ES-I3 (cell line): ENCODE measurements around the gene TTC28.

Experiments
- H3K36me3 ChIP-seq: 2 replicates; pipeline ENCODE4 v1.6.1; 2013; ENCODE audit warnings: mild to moderate bottlenecking, low read length, control low read depth, moderate library complexity; ENCODE audit not compliant: insufficient read depth
- H3K4me1 ChIP-seq: 2 replicates; pipeline ENCODE4 v1.6.1; 2013; ENCODE audit warnings: mild to moderate bottlenecking, control low read depth, low read length; ENCODE audit not compliant: insufficient read depth
- H3K9ac ChIP-seq: 2 replicates; pipeline ENCODE4 v1.6.1; 2013; ENCODE audit warnings: low read depth, mild to moderate bottlenecking, low read length, moderate library complexity
- H3K9me3 ChIP-seq: 2 replicates; pipeline ENCODE4 v1.6.1; 2013; ENCODE audit warnings: mild to moderate bottlenecking, low read length, moderate library complexity; ENCODE audit not compliant: control insufficient read depth, insufficient read depth

Gene TTC28

DNA sequence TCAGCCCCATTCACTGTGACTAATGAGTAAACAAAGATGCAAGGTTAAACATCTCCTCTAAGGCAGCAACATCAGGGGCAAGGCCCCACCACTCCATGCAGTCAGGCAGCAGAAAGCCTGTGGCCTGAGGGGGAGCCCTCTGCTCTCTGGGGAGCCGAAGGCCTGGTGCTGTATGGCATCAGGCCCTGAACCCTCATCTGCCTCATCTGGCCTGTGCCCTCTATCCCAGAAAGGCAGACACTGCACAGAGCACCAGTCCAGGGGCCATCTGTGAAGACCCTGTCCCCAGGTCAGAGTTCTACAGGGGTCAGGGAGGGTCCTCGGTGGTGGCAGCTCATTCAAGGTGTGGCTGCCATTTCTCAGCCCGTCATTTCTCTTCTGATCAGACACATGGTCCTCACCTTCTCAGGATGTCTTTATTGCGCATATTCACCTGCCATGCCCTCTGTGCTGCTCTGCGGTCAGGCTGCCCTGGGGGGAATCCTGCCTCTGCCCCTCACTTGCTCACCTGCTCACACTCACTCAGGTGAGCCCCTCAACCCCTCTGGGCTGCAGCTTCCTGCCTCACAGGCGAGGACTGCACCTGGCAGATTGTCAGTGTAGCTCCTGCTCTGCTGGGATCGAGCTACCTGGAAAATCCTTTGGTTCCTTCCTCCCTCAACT, 657.5 kb downstream of the TTC28 start:
- Histone ChIP-seq H3K36me3 (no peaks in the 10 kb centered on the region), H3K9me3 (no peaks in the 10 kb centered on the region), H3K9ac (no peak overlapping the region), H3K4me1 (peaks cover 11% of the 10 kb centered on the region)

DNA sequence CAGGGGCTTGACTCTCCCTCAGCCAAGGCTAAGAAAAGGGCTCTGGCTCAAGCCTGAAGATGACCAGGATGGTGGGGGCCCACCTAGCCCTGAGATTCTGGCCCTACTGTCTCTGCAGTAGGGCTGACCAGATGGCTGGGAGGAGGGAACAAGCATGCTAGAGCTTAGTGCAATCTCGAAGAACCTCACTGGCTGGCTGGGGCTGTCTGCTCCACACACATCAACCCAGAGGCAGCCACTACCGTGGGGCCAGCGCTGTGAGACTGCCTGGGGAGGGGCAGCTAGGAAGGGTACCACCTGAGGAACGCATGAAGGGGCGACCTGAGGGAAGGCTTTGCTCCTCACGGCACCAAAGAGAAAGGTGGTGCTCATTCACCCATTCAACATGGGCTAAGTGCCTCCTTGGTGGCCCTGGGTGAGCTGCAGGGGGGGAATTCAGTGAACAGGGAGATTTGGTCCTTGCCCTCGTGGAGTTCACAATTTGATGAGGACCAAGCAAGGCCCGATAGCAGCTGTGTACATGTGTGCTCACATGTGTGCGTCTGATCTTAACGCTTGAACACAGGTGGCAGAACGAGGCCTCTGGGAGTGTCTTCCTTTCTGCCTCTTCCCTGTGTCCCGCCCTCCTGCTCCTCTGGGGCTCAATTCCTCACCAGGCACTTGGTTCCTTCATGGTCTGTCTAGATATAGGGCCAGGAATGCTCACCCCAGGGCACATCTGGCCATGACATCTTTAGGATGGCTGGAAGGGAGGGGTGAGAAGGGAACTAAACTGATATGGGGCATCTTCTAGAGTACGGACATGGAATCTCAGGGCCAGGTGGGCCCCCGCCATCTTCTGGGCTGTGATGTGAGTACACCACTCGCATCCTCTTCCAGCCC, 658.3 kb downstream of the TTC28 start:
- Histone ChIP-seq H3K36me3 (no peaks in the 10 kb centered on the region), H3K9me3 (no peaks in the 10 kb centered on the region), H3K9ac (no peak overlapping the region), H3K4me1 (peaks cover 11% of the 10 kb centered on the region)

DNA sequence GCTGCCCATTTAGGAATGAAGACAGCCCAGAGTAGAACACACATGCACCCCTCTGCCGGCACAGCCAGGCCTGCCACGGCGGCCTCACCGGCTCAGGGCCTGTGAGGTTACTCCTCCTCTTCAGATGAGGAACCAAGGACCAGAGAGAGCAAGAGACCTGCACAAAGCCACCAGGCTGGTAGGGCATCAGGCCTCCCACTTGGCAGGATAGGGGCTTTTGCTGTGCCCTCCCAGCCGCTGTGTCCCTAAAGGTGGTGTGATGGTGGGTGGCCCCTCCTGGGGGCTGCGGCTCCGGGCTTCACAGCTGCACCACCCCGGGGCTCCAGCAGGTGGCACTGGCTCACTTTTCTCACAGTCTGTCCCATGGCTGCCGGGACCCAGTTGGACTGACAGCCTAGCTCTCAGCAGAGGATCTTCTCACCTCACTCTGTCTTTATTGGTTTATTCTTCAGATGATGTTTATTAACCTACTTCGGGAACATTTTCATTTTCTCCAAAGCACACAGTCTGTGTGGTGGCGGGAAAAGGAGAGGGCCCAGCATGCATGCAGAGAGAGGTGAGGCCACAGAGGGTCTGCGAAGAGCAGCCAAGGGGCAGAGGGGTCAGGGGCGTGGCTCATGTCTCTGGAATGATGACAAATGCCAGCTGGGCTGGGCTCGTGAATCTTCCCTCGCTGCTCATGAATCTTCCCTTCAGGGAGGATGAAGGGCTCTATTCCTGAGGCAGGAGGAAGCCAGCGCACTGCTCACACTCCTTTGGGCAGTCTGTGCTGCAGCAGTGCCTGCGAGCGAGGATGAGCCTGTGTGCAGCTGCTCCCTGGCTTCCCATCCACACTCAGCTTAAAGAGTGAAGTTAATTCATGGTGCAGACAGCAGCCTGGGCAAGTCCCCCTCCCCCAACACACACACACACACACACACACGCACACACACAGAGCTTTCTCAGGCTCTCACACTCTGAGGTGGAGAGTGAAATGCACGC, 659.5 kb downstream of the TTC28 start:
- H3K9ac ChIP-seq, result no peak overlapping the region; the same call in 1 of the 2 replicates
- peaks cover 11% of the 10 kb centered on the region for H3K4me1 ChIP-seq
- H3K9me3 ChIP-seq, result no peaks in the 10 kb centered on the region
- H3K36me3 ChIP-seq, result no peaks in the 10 kb centered on the region

DNA sequence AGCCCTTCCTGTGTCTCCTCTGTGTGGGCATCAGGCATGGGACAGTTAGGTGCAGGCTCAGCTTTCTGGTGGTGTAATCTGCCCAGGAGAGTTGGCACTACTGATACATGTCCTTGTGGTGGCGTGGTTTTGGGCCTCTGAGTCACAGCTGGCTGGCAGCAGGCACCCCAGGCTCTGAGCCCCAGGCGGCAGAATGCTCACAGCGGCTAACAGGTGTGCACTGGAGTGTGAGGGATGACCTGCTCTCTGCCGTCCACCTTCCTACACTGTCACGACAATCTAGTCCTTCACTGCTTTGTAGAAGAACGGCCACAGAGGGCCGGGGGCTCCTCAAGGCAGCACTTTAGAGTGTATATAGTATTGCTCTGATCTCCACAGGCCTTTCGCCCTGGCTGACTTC, 660.3 kb downstream of the TTC28 start:
- H3K36me3 ChIP-seq, result no peaks in the 10 kb centered on the region
- peaks cover 11% of the 10 kb centered on the region for H3K4me1 ChIP-seq
- no peaks in the 10 kb centered on the region for H3K9me3 ChIP-seq
- H3K9ac ChIP-seq, result no peak overlapping the region

DNA sequence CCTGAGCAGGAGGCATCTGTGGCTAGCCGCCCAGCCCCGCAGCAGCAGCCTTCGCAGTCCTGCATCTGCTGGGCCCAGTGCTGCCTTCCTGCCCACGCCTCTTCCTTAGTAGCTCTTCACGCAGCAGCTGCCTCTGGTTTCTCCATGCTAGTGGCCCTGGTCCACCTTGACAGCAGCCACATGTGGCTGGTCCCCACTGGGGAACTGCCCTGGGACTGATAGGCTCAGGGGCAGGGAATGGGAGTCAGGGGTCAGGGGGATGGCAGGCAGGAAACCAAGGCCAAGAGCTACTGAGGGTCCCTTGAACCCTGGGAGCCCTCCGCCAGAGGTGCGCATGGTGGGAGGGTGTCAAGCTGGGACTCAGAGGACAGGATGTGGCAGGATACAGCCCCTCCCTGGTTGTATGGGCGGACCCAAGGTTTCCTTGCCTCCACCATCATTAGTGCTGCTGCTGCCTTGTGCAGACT, 661.1 kb downstream of the TTC28 start:
- Histone ChIP-seq H3K9ac (no peak overlapping the region), H3K9me3 (no peaks in the 10 kb centered on the region), H3K36me3 (no peaks in the 10 kb centered on the region), H3K4me1 (peaks cover 11% of the 10 kb centered on the region)

DNA sequence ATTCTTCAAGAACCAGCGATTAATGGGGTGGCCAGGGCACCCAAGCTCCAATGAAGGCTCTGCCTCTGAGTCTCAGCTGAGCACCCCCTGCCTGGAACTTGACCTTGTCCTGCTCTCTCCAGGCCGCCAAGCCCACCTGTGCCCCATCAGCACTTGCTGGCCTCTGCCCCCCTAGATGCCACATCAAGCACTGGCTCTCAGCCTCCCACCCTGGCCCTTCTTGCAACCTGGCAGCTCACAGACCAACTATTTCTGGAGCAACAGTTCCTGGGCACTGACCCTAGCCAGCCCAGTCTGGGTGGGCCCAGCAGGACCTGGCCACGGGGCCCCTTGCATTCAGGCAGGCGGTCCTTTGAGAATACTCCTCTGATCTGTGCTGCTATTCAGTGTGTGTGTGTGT, 661.8 kb downstream of the TTC28 start:
- H3K36me3 ChIP-seq, result no peaks in the 10 kb centered on the region

DNA sequence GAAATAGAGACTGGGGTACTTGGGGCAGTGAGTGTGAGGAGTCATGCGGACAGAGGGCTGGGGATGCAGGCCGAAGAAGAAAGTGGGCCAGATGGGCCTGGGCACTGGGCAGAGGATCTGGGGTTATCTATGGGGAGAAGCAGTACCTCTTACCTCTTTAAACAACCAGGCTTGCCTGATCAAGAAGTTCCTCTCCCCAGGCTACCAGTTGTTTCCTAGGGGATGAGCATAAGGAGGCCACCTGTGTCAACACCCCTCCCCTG, 662.2 kb downstream of the TTC28 start:
- Histone ChIP-seq H3K9me3 (no peaks in the 10 kb centered on the region), H3K36me3 (no peaks in the 10 kb centered on the region), H3K9ac (no peak overlapping the region), H3K4me1 (peaks cover 11% of the 10 kb centered on the region)

More for the DNA sequence above, 661.8 kb downstream of the TTC28 start:
- no peak overlapping the region for H3K9ac ChIP-seq
- H3K4me1 ChIP-seq, result peaks cover 11% of the 10 kb centered on the region
- no peaks in the 10 kb centered on the region for H3K9me3 ChIP-seq

DNA sequence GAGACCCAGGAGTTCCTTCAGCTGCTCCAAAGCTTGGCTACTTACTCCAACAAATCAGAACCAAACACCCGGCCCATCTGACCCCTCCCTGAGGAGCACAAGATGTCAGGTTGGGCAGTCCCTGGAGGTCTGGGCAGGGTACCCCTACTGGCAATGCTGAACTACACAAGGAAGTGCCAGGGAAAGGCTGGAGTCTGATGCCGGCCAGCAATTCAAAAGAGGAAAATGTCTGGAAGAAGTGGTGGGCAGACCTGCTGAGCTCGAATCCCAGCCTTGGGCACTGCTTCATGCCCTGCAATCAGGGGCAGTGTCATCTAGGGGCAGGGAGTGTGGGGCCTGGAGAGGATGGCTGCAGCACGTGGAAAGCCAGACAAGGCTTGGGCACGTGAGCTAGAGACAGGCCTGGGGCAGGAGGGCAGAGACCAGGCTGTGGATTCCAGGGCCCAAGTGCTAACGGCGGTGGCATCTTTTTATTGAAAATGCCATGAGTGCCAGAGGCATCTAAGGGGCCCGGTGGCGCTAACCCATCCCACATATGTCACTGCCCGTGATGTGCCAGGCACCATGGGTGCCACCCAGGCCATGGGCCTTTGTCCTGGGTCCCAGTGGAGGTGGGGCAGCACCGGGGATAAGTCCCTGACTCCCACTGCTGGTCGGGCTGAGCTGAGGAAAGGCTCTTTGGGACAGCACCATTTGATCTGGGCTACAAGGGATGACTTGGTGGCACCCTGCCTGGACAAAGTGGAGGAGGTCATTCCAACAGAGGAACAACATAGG, 662.7 kb downstream of the TTC28 start:
- no peaks in the 10 kb centered on the region for H3K9me3 ChIP-seq
- no peaks in the 10 kb centered on the region for H3K36me3 ChIP-seq
- peaks cover 11% of the 10 kb centered on the region for H3K4me1 ChIP-seq

DNA sequence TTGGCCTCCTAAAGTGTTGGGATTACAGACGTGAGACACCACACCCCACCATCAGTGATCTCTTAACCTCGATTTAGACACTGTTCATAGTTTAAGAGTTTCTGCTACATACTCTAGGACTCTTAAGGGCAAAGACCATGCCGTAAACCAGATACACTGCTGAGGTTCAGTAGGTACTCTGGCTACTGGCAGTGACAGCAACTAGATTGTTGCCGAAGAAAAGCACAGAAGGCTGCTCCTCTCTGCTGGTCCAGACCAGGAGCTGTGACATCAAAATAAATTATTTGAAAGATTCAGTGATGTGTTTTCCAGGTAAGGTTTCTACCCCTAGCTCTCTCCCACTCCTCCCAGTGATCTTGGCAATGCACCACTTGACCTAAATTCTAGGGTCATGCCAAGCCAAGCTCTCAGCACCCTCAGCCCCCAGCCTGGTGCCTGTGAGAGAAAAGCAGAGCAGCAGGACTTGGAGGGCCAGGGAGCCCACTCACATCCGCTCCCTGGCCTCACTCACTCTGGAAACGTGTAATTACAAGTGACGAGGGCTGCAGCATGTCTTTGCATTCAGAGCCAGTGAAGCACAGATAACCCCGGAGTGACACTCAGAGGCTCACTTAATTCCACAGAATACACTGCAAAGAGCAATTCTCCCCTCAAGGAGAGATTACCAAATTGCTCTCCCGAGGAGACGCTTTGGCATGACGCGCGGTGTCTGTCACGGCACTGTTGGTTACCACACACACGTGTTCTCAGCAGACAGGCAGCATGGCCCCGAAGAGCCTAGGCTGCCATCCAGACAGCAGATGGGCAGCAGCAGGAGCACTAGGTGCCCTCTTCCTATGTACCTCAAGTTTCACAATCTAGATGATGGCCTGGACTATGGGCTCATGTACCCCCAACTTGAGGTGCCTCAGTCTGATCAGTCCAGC, 663.7 kb downstream of the TTC28 start:
- no peaks in the 10 kb centered on the region for H3K9me3 ChIP-seq
- peaks cover 8% of the 10 kb centered on the region for H3K4me1 ChIP-seq
- H3K9ac ChIP-seq, result no peak overlapping the region
- H3K36me3 ChIP-seq, result no peaks in the 10 kb centered on the region

More for the DNA sequence above, 662.7 kb downstream of the TTC28 start:
- no peak overlapping the region for H3K9ac ChIP-seq

DNA sequence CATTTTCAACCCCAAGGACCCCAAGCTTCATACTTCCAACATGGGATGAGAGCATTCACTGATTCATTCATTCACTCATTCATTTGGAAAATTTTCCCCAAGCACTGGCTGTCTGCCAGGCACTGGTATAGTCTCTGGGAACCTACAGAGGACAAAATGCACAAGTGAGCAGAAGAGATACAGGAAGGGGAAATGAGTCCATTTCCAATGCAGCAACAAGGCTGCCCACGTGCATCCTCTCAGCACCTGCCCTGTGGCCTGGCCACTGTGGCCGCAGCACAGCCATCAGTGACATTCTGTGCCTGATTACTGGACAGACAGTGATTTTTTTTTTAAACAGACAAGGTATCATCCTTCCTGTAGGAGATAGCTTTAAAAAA, 664.6 kb downstream of the TTC28 start:
- H3K36me3 ChIP-seq, result no peaks in the 10 kb centered on the region
- H3K9me3 ChIP-seq, result no peaks in the 10 kb centered on the region
- H3K9ac ChIP-seq, result no peak overlapping the region
- H3K4me1 ChIP-seq, result no peaks in the 10 kb centered on the region

DNA sequence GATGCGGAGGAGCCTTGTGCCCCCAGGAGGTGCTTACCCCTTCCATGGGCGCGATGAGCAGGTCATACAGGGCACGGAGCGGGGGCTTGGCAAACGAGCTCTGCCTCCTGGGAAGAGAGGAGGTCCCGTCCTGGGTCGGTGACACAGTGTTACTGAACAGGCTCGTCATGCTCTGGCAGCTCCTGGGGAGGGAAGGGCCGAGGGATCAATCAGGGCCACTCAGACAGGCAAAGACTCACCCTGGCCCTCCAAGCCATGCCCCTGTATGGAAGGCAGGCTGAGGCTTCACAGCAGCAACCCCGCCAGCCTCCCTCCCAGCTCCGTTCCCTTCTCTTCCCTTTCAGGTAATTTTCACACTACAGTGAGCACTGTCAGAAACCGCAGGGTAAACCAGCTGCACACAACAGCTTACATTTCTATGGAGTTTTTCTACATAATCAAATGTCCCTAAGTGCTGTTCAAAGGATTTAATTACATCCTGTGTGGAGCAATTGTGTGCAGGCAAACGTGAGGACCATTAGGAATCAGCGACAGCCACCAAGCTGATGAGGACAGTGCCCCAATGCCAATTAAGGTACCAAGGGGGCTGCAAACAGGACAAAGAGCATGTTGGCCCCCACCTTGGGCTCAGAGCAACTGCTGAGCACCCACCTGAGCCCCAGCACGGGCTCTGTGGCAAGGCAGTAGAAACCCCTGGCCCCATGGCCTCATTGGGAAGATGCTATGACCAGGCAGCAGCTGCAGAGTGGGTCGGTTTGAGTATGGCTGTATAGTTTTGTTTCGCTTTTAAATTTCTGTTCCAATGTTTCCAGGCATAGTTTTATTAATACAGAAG, 665.2 kb downstream of the TTC28 start:
- H3K9ac ChIP-seq, result no peak overlapping the region
- no peaks in the 10 kb centered on the region for H3K36me3 ChIP-seq
- no peaks in the 10 kb centered on the region for H3K9me3 ChIP-seq
- H3K4me1 ChIP-seq, result no peaks in the 10 kb centered on the region

DNA sequence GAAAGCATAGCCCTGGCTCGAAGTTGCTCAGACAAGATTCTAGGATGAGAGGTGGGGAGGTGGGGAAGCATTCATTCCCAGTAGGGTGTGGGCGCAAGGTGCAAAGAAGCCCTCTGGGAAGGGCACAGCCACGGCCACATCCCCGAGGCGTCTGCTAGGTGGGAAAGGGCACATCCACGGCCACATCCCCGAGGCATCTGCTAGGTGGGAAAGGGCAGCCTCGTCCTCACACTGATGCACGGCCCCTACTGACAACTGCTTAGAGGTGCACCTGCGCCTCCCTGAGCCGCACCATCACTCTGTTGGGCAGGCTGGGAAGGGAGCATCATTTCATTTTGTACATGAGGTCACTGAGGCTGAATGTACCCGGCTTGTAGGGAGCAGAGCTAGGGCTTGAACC, 666.0 kb downstream of the TTC28 start:
- H3K9me3 ChIP-seq, result no peaks in the 10 kb centered on the region
- no peaks in the 10 kb centered on the region for H3K4me1 ChIP-seq
- H3K36me3 ChIP-seq, result no peaks in the 10 kb centered on the region
- no peak overlapping the region for H3K9ac ChIP-seq
